ENCODE results near the gene ZNF485.
"Not testable (repeated sequence)": the region's sequence is repeated elsewhere in the genome, so short reads cannot be mapped to it uniquely, and the experiment has no call there.

Gene ZNF485

GRCh38 chr10:43606323-43607198, at the start of gene ZNF485:
TSS of gene ZNF485 (plus strand) at chr10:43606438. CDS start at chr10:43607051, 613 bp downstream.
- peak; percentile 64 for DNase-seq (ENCODE audit: low read depth)

GRCh38 chr10:43557214-43557613, 49.0 kb upstream of the ZNF485 start:
- DNase-seq (ENCODE audit: low read depth) = no peak

GRCh38 chr10:43569681-43570080, 36.6 kb upstream of the ZNF485 start:
- no peak for DNase-seq (ENCODE audit: low read depth)

GRCh38 chr10:43570971-43571370, 35.3 kb upstream of the ZNF485 start:
- no peak for DNase-seq (ENCODE audit: low read depth)

GRCh38 chr10:43573250-43574000, 32.8 kb upstream of the ZNF485 start:
- no peak for DNase-seq (ENCODE audit: low read depth)

GRCh38 chr10:43574001-43574892, 32.0 kb upstream of the ZNF485 start, which contains the start of gene ZNF239:
TSS of gene ZNF239 (minus strand) at chr10:43574616. CDS start at chr10:43558079, 16,537 bp downstream.
- peak; percentile 81 for DNase-seq (ENCODE audit: low read depth)

GRCh38 chr10:43574906-43575305, 31.3 kb upstream of the ZNF485 start:
- DNase-seq (ENCODE audit: low read depth) = no peak

- no peak for DNase-seq (ENCODE audit: low read depth)
Observed at GRCh38 chr10:43576062-43576461, 30.2 kb upstream of the ZNF485 start.

- no peak for DNase-seq (ENCODE audit: low read depth)
Observed at GRCh38 chr10:43576580-43576979, 29.7 kb upstream of the ZNF485 start.

- DNase-seq (ENCODE audit: low read depth) = no peak
Observed at GRCh38 chr10:43584051-43584450, 22.2 kb upstream of the ZNF485 start.

GRCh38 chr10:43585046-43585445, 21.2 kb upstream of the ZNF485 start:
- DNase-seq (ENCODE audit: low read depth) = no peak

- DNase-seq (ENCODE audit: low read depth) = no peak
Observed at GRCh38 chr10:43585981-43586729, 20.1 kb upstream of the ZNF485 start.

GRCh38 chr10:43586730-43587115, 19.5 kb upstream of the ZNF485 start:
- not testable (repeated sequence) for DNase-seq (ENCODE audit: low read depth)

GRCh38 chr10:43591303-43591904, 14.8 kb upstream of the ZNF485 start:
- DNase-seq (ENCODE audit: low read depth) = no peak

GRCh38 chr10:43594944-43595589, 11.2 kb upstream of the ZNF485 start:
- DNase-seq (ENCODE audit: low read depth) = peak; percentile 31

GRCh38 chr10:43595739-43596298, 10.4 kb upstream of the ZNF485 start:
- peak; percentile 20 for DNase-seq (ENCODE audit: low read depth)

GRCh38 chr10:43596546-43596945, 9.7 kb upstream of the ZNF485 start:
- DNase-seq (ENCODE audit: low read depth) = no peak

GRCh38 chr10:43598446-43598845, 7.8 kb upstream of the ZNF485 start:
- DNase-seq (ENCODE audit: low read depth) = no peak

- DNase-seq (ENCODE audit: low read depth) = no peak
Observed at GRCh38 chr10:43599333-43599732, 6.9 kb upstream of the ZNF485 start.

- not testable (repeated sequence) for DNase-seq (ENCODE audit: low read depth)
Observed at GRCh38 chr10:43601576-43601975, 4.7 kb upstream of the ZNF485 start.
